NK-92 (cell line): ENCODE measurements around the gene ALG12.
"Not testable (repeated sequence)": the region's sequence is repeated elsewhere in the genome, so short reads cannot be mapped to it uniquely, and the experiment has no call there.

Source experiments
- DNase-seq: peaks from one replicate; lab custom pipeline; 2025; ENCODE audit not compliant: unreplicated experiment; lab: John Stamatoyannopoulos, UW

Gene ALG12

GRCh38 chr22:49871482-49871881, 46.8 kb downstream of the ALG12 start:
- DNase-seq = no peak

- no peak for DNase-seq
Measured at GRCh38 chr22:49869845-49870712, 48.2 kb downstream of the ALG12 start.

- DNase-seq = no peak
Measured at GRCh38 chr22:49869086-49869830, 49.0 kb downstream of the ALG12 start.

GRCh38 chr22:49867303-49868265, 50.7 kb downstream of the ALG12 start:
- no peak for DNase-seq

- no peak for DNase-seq
Measured at GRCh38 chr22:49866646-49867045, 51.6 kb downstream of the ALG12 start.

GRCh38 chr22:49866134-49866533, 52.1 kb downstream of the ALG12 start:
- no peak for DNase-seq

- no peak for DNase-seq
Measured at GRCh38 chr22:49865156-49865555, 53.1 kb downstream of the ALG12 start.

GRCh38 chr22:49863931-49864330, 54.3 kb downstream of the ALG12 start:
- no peak for DNase-seq

- no peak for DNase-seq
Measured at GRCh38 chr22:49862496-49862776, 55.8 kb downstream of the ALG12 start.

GRCh38 chr22:49861642-49862495, 56.4 kb downstream of the ALG12 start:
- no peak for DNase-seq

GRCh38 chr22:49858827-49859226, 59.4 kb downstream of the ALG12 start:
- DNase-seq = no peak

GRCh38 chr22:49856766-49857618, 61.2 kb downstream of the ALG12 start:
- DNase-seq = no peak

GRCh38 chr22:49856343-49856742, 61.9 kb downstream of the ALG12 start:
- no peak for DNase-seq

GRCh38 chr22:49855251-49855911, 62.9 kb downstream of the ALG12 start:
- DNase-seq = no peak

GRCh38 chr22:49853981-49854831, 64.0 kb downstream of the ALG12 start:
- DNase-seq = no peak

- peak; percentile 61 for DNase-seq
Measured at GRCh38 chr22:49852898-49853894, 65.0 kb downstream of the ALG12 start, which contains the start of gene ZBED4. Gene ZBED4, plus strand, starts transcription at chr22:49853844. Its CDS starts 29,819 bp downstream, at chr22:49883663.

- DNase-seq = not testable (repeated sequence)
Measured at GRCh38 chr22:49852568-49852897, 65.7 kb downstream of the ALG12 start.
